H1 (cell line): ENCODE measurements around the gene PRRT1. TPM values are rescaled to one million over a fixed set of nuclear protein-coding genes. Genes with fewer than 3 reads are reported as not detected.

Experiments
- CTCF ChIP-seq, 3 experiments: IDR thresholded peaks; 1 replicate in 2 of 3; 2 replicates in 1 of 3; pipeline versions ENCODE4 v1.5.1 to v1.6.1; 2011; ENCODE audit warnings: low read length in 3 of 3, mild to moderate bottlenecking in 3 of 3, inconsistent platforms in 2 of 3, low read depth in 1 of 3, moderate library complexity in 1 of 3; ENCODE audit not compliant: insufficient read depth in 1 of 3; ENCODE audit errors: control extremely low read depth in 1 of 3
- EGR1 ChIP-seq: IDR thresholded peaks from 2 replicates; pipeline ENCODE4 v1.6.1; 2011; ENCODE audit warnings: low read depth, low read length, borderline replicate concordance
- FOSL1 ChIP-seq: IDR thresholded peaks from 2 replicates; pipeline ENCODE4 v1.6.1; 2011; ENCODE audit warnings: mild to moderate bottlenecking, low read depth, low read length, moderate library complexity; ENCODE audit not compliant: insufficient read depth
- KDM4A ChIP-seq: IDR thresholded peaks from one replicate; pipeline ENCODE4 v1.7.1; 2012; ENCODE audit warnings: low read depth, mild to moderate bottlenecking, moderate library complexity, low read length, inconsistent platforms; ENCODE audit not compliant: severe bottlenecking
- KDM5A ChIP-seq: fragments of 200-600 bp; IDR thresholded peaks from 2 replicates; pipeline ENCODE4 v1.7.1; 2012; ENCODE audit warnings: mild to moderate bottlenecking, low read length, inconsistent platforms, mixed read lengths
- NRF1 ChIP-seq: IDR thresholded peaks from 2 replicates; pipeline ENCODE4 v1.6.1; 2011; ENCODE audit warnings: mild to moderate bottlenecking, low read depth, low read length, improper control_type of control experiment
- SIRT6 ChIP-seq: IDR thresholded peaks from one replicate; pipeline ENCODE4 v1.7.1; 2012; ENCODE audit warnings: low read length, inconsistent platforms
- TBP ChIP-seq: IDR thresholded peaks from 2 replicates; pipeline ENCODE4 v1.6.1; 2011; ENCODE audit warnings: low read depth, low read length, improper control_type of control experiment
- USF2 ChIP-seq: IDR thresholded peaks from 2 replicates; pipeline ENCODE4 v1.6.1; 2011; ENCODE audit warnings: low read length, improper control_type of control experiment
- polyA plus RNA-seq, 7 experiments: library from polyadenylated mRNA; depleted of rRNA in 3 of 7; stranded (reverse) in 5 of 7; unstranded in 2 of 7; fragments of >200 nt in 5 of 7; fragments of 200-250 nt in 2 of 7; gene quantifications; 1 replicate in 5 of 7; 2 replicates in 1 of 7; 4 replicates in 1 of 7; pipeline versions ENCODE4 v1.2.1 to v1.2.3, GENCODE V29; 2011 to 2013; ENCODE audit warnings: missing spikeins in 2 of 7, mixed read lengths in 2 of 7
- total RNA-seq: library from RNA; stranded (reverse); fragmentation: NEBNext Ultra II Directional; extraction: Animal tissue kit (Norgen Biotek cat#: 25700); gene quantifications from 2 replicates; pipeline ENCODE4 v1.2.1, GENCODE V29; 2021

PRRT1 gene
- total and polyA plus RNA-seq, 2 of the 8 experiments (the other 6 are each of a cell fraction or from before 2014, with no cell fraction given) = 0.71 to 2.8 TPM

GRCh38 chr6:32191696-32192607 is 40.2 kb upstream of the PRRT1 start (continued):
- TF ChIP-seq EGR1 (no peak), USF2 (no peak), CTCF (IDR thresholded peaks at IDR 0.05; ENCODE audit: control extremely low read depth in 1 of 3, insufficient read depth in 1 of 3, low read depth in 1 of 3, low read length in 3 of 3) (no peak), KDM4A (no peak), TBP (no peak), SIRT6 (no peak), KDM5A (no peak), NRF1 (no peak), FOSL1 (no peak)
